NCI-H2029 (cell line): Measurements from ENCODE around the gene SSR3.

Experiments
- DNase-seq: peaks from one replicate; lab custom pipeline; 2025; lab: John Stamatoyannopoulos, UW

Gene SSR3

GRCh38 chr3:156536524-156537316, 18.2 kb downstream of the SSR3 start:
- no peak for DNase-seq

DNA sequence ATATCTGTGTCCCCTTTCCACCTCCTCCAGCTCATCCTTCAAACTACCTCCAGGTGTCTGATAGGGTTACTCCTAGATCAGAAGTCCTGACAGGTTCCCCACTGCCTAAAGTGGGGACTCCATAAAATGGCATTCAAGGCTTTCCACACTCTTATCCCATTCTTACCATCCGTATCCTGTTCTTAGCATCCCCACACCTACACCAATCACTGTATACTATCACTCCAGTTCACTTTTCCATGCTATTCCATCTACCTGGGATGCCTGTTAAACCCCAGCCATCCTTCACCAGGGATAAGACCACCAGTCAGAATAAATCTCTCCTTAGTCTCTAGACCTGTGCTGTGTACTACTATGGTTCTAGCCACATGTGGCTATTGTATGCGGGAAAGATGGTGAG, 19.1 kb downstream of the SSR3 start:
- DNase-seq = no peak

GRCh38 chr3:156535162-156535627, 19.7 kb downstream of the SSR3 start:
- peak; percentile 38 for DNase-seq

DNA sequence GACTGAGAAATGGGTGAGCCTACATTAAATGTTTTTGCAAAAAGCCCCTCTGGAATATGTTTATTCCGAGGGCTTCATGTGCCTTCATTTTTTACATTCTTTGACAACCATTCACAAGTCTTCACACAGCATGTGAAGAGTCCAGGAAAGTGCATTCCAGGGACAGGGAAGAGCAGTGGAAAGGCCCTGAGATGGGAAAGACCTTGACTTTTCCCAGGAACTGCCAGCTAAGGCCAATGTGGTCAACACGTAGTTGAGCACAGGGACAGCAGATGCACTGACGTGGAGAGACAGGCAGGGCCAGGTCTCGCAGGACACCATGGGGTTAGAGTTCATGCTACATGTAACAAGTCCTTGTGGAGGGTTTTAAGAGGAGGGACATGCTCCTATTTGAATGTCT, 21.7 kb downstream of the SSR3 start:
- DNase-seq = no peak

- no peak for DNase-seq
These were observed 22.2 kb downstream of the SSR3 start for GRCh38 chr3:156532730-156533129.

- no peak for DNase-seq
These were observed 23.9 kb downstream of the SSR3 start for GRCh38 chr3:156530980-156531379.

- DNase-seq = no peak
These were observed 27.9 kb downstream of the SSR3 start for GRCh38 chr3:156527060-156527459.

DNA sequence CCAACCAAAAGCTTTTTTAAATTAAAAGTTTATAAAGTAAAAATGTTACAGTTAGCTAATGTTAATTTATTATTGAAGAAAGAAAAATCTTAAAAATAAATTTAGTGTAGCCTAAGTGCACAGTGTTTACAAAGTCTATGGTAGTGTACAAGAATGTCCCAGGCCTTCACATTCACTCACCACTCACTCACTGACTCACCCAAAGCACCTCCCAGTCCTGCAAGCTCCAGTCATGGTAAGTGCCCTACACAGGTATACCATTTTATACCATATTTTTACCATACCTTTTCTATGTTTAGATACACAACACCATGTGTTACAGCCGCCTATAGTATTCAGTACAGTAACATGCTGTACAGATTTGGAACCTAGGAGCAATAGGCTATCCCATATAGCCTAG, 29.1 kb downstream of the SSR3 start:
- DNase-seq = no peak

- DNase-seq = no peak
These were observed 32.2 kb downstream of the SSR3 start for GRCh38 chr3:156522673-156523072.

DNA sequence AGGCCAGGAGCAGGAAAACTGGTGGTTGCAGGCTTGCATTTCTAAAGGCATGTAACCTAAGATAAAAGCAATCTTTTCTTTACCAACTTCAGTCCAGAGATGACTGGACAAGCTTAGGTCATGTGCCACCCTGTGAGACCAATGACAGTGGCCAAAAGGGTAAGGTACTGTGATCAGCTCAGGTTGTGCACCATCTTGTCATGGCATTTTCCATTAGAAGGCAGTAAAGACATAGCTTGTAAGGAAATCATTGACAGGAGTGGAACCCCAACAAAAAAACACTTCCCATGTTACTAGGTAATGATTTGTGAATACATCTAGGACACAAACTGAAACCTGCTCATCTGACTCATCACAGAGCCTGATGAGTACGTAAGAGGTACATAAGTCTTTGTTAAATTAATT, 35.2 kb downstream of the SSR3 start:
- no peak for DNase-seq

- DNase-seq = no peak
These were observed 36.2 kb downstream of the SSR3 start for GRCh38 chr3:156518726-156519125.

GRCh38 chr3:156516961-156517360, 38.0 kb downstream of the SSR3 start:
- DNase-seq = no peak

- no peak for DNase-seq
These were observed 38.6 kb downstream of the SSR3 start for GRCh38 chr3:156516284-156516683.

DNA sequence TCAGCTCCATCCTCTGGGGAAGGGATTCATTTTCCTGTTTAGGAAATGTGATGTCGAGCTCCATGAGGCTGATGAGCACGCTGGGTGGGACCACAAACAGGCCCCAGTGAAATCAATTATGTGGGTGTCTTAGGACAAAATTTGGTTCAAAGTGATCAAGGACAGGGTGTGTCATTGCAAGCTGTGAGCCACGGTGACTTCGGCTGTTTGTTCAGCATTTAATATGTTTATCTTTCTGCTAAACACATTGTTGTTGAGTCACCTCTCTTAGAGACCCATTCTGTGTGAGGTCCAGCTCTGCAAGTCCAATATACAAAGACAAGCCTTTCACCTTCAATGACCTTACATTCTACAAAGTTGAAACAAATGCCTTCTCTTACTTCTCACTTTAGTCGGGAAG, 41.3 kb downstream of the SSR3 start:
- DNase-seq = no peak

GRCh38 chr3:156511987-156512677, 42.8 kb downstream of the SSR3 start:
- DNase-seq = no peak

- DNase-seq = peak; percentile 28
These were observed 45.4 kb downstream of the SSR3 start for GRCh38 chr3:156509189-156510174.

- no peak for DNase-seq
These were observed 47.6 kb downstream of the SSR3 start for GRCh38 chr3:156507285-156507684.

DNA sequence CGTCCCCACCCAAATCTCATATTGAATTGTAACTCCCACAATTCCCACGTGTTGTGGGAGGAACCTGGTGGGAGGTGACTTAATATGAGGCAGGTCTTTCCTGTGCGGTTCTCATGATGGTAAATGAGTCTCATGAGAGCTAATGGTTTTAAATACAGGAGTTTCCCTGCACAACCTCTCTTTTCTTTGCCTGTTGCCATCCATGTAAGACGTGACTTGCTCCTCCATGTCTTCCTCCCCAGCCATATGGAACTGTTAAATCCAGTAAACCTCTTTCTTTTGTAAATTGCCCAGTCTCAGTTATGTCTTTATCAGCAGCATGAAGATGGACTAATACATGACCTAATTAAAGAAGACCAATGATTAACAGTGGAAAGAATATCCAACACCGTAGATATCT, 56.6 kb downstream of the SSR3 start:
- DNase-seq = no peak

DNA sequence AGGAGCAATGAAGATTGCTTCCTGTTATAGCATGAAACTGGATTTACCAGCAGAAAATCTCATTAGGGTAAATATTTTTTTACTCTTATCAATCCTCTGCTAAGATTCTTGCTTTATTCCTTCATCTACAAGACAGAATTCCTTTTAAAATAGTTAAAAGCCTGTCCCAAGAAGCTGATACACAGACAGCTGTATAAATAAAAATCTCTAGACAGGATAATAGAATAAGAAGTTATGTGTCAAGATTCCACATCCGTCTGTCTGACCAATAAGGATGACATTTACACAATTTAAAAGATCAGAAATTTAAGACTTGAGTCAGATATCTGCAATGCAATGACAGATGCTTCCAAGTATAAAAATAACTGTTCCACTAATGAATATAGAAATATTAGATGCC, 57.6 kb downstream of the SSR3 start:
- no peak for DNase-seq

DNA sequence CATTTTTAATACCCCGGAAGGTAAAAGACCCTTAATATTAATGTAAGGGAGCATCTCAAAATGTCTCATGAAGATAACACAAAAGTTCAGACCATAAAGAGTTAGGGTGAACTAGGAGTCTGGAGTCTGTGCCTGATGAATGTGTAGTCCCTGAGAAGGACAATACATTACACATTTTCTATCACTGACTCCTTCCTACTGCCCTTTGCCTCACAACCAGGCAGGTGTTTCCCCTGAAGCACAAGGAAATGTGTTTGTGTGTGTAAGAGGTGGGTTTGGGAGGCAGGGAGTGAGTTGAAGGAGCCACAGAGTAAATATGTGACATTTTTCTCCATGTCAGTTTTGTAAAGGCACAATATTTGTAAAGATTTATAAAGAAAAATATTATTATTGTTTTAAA, 59.1 kb downstream of the SSR3 start:
- DNase-seq = no peak

GRCh38 chr3:156493887-156494286, 61.0 kb downstream of the SSR3 start:
- DNase-seq = no peak

- DNase-seq = no peak
These were observed 62.1 kb downstream of the SSR3 start for GRCh38 chr3:156492801-156493261.
